Stimulated activated CD4-positive, alpha-beta T cell treated with anti-CD3 and anti-CD28 coated beads, Interleukin-4, amount 100 ng/mL, for 4 hours (primary cell): ENCODE data around the gene ANKRD44.
"Not testable (repeated sequence)": the region's sequence is repeated elsewhere in the genome, so short reads cannot be mapped to it uniquely, and the experiment has no call there.

ENCODE experiments used
- DNase-seq, 2 experiments: peaks; one replicate each; pipeline ENCODE4 v3.0.0-alpha.2; 2020

Gene ANKRD44

GRCh38 chr2:197010200-197011020 lies 300.2 kb downstream of the ANKRD44 start:
- no peak for DNase-seq

GRCh38 chr2:197008741-197009341 lies 301.7 kb downstream of the ANKRD44 start:
- not testable (repeated sequence) for DNase-seq

DNA sequence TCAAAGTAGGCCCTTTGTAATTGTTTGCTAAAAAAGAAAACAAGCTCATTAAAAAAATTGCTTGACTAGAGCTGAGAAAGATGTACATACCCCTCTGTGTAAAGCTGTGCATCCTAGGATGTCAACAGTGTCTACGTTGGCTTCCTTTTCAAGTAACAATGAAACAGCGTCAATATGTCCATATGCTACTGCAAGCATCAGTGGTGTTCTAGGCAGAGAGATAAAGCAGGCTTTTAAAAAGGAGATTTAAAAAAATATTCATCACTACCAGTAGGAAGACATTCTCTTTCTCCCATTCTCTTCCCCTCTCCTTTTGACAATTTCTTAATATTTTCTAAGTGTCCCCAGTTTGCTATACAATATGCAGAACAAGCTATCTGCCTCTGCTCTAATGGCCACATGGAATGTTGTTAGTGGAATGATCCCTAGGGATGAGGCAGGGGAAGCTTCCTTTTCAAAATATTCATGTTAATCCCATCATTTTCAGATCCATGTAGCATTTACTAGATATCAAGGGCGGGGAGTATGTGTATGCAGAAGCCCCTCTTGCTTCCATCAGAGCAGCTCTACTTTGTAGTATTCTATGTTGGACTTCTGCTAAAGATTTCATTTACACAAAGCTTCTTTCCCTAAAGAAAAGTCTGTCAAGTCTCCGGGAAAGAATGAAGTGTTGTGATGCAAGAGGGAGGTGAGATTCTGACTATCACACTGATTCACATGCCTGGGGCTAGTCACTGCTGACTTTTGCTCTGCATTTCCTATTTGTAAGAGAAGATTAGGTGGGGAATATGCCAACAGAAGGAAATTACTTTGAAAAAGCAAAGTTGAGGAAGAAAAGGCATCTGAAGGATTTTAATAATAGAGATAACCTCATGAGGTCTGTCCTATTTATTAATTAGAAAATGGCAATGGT lies 302.6 kb downstream of the ANKRD44 start:
- DNase-seq, result no peak

- DNase-seq, result no peak
Measured at GRCh38 chr2:197001921-197002320, 308.7 kb downstream of the ANKRD44 start.

GRCh38 chr2:196995757-196996314 lies 314.7 kb downstream of the ANKRD44 start:
- DNase-seq, result no peak

DNA sequence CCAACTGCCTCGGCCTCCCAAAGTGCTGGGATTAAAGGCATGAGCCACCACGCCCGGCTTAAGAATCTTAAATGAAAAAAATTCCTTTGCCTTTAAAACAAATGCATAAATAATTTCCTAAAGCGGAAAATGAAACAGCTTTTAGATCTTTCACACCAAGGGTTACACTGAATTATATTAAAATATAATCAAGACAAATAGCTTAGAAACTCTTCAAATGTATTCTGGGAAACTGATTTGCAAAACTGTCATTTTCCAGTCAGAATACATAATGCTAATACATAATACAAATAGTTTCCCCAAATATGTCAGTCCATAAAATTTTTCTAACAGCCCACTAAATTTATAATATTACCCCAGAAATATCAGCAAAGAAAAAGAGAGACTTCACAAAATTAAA lies 315.8 kb downstream of the ANKRD44 start:
- no peak for DNase-seq

GRCh38 chr2:196993617-196994016 lies 317.0 kb downstream of the ANKRD44 start:
- no peak for DNase-seq

DNA sequence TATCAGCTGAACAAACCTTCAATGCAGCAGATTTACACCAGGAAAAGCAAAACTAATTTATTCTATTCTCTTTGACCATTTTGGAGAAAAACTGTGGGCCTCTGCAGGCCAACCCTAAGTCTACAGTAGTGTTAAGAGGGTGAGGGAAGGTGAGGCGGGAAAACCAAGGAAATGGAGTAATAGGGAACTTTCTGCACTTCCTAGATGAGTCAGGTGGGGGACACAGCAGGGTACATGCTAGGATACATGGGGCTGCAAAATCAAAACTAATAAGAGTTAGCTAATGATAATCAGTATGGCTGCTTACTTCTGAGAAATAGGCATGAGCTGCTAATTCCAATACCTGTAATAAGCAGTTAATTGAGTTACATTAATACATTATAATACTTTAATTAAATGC lies 318.1 kb downstream of the ANKRD44 start:
- DNase-seq, result no peak

GRCh38 chr2:196990788-196991461 lies 319.7 kb downstream of the ANKRD44 start:
- DNase-seq, result no peak

DNA sequence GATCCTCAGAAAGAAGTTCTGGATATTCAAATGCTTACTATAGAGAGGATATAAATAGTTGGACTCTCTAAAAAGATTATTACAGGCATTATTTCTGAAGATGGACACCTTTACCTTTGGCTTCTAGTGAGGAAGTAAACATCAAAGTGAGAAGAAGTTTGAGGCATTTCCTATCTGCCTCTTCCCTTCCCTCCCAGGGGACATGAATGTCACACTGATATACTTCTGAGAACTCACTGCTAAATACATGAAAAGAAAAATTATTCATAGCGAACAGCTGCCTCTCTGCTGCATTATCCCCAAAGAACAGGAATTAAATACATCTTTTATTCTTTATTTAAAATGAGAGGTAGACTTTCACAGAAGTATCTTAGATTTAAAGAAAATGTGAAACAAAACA lies 320.5 kb downstream of the ANKRD44 start:
- no peak for DNase-seq

DNA sequence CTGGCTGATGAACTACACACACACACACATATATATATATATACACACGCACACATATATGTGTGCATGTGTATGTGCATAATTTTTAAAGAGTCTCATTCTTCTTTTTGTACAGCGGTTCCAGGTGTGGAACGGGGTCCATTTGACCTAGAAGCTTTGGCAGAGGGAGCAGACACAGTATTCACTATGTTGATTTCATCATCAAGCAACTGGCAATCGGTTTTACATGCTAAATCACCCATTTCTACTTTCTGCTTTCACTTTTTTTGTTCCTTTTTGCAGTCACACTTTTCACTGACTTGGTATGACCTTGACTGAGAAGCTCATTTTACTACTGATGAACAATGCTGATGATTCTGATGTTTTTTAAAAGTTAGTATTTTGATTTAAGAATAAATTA lies 321.1 kb downstream of the ANKRD44 start:
- no peak for DNase-seq

DNA sequence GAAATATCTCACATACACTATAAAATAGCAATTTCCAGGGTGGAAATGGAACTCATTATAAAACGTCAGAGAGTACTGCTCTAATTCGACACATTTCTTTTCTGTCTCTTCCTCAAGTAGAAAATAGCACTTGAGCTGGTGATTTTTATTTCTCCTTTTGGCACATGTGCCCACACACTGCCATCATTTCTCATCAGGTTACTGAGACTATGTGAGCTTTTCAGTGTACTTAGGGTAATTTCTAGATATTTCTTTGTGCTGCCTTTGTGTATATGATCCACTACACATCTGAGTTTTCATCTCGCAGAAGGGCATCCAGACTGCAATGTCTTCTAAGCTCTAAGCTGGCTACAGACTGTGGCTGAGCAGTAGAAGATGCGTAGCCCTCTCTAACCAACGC lies 321.9 kb downstream of the ANKRD44 start:
- DNase-seq, result no peak

- peak in 1 of 2 experiments; percentile 61 for DNase-seq
Measured at GRCh38 chr2:196987649-196988364, 322.8 kb downstream of the ANKRD44 start.

DNA sequence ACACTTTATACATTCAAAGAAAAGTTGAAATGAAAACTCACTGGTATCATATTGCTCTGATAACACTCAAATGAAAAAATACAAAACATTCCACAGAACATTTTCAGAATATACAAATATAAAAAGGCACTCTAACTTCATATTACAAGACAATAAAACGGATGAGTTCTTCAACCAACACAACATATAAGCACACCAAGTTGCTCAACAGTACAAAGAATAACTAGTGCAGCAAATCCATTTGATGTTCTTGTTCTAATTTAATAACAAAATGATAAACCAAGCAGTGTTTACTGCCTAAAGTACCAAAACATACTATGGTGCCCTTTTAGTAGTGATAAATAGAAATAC lies 323.3 kb downstream of the ANKRD44 start:
- no peak for DNase-seq

DNA sequence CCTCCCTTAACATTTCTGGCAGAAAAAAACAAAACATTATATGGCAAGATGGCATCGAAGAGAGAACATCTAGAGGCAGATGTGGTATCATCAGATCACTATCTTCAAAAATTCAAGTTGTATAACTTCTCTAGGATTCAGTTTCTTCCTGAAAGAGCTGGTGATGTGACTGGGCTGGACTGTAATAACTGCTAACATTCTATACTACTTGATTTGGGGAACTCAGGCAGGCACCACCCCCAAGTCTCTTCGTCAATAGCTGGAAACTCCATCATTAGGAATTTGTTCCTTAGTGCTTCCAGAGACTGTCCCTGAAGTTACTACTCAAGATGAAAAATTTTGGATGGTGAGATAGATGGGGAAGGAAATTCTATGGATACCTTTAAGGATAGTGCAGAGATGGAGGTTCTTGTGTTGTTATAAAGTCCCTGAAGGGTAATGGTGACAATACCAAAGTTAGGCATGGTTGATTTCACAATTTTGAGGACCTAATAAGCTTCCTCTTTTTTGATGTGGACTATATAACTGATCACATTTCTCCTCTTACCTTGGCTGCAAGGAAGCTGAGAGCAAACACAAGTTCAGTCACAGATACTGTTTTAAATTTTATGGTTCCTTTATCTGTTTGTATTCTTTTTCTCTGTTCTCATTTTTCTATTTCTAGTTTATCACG lies 324.9 kb downstream of the ANKRD44 start:
- no peak for DNase-seq

DNA sequence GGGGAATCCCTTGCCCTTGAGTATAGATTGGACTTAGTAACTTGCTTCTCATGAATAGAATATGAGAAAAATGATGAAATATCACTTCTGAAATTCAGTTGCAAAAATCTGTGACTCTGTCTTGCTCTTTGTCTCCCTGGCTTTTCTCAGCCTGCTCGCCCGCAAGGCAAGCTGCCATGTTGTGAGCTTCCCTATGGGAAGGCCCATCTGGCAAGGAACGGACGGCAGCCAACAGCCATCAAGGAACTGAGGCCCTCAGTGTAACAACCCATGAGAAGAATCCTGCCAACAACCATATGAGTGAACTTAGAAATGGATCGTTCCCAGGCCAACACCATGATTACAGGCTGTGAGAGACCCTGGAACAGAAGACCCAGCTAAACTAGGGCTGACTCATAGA lies 325.7 kb downstream of the ANKRD44 start:
- DNase-seq, result no peak

- DNase-seq, result no peak
Measured at GRCh38 chr2:196983934-196984333, 326.6 kb downstream of the ANKRD44 start.

- no peak for DNase-seq
Measured at GRCh38 chr2:196980473-196980872, 330.1 kb downstream of the ANKRD44 start.

GRCh38 chr2:196980001-196980400 lies 330.6 kb downstream of the ANKRD44 start:
- DNase-seq, result no peak

- no peak for DNase-seq
Measured at GRCh38 chr2:196977507-196977906, 333.1 kb downstream of the ANKRD44 start.

GRCh38 chr2:196974970-196975369 lies 335.6 kb downstream of the ANKRD44 start:
- no peak for DNase-seq
